ENCODE measurements around the gene COP1. TPM values are rescaled to one million over a fixed set of nuclear protein-coding genes. Genes with fewer than 3 reads are reported as not detected.

COP1 gene
- total and polyA plus RNA-seq, 2 of the 8 experiments (the other 6 are each of a cell fraction or from before 2014, with no cell fraction given): 26.2 to 44.9 TPM

DNA sequence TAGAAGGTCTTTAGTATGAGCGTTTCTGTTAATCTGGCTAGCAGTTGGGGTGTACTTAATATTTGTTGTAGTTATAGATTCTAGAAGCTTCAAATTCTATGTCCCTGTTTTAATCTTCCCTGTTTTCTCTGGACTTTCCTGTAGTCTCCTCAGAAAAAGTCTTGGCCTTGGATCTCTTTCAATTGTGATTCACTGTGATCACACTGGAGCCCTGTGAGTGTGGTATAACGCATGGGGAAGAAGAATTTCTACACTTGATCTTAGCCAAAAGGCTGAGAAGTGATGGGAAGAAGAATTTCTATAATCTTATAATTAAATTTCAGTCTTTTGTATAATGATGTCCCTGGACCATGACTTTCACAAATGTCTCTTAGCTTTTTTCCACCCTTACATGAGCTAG is 36.7 kb upstream of the COP1 start:
- FAIRE-seq (no peak), DNase-seq (ENCODE audit: low read depth in 1 of 2, low spot score in 2 of 2) (no peak)
- Histone ChIP-seq H3K27me3 (replicated peaks in 1 of 4; ENCODE audit: control insufficient read depth in 3 of 4, extremely low read depth in 1 of 4, insufficient read depth in 3 of 4, low read length in 3 of 4) (no peaks in the 10 kb centered on the region), H4K8ac (ENCODE audit: extremely low read depth, insufficient read depth, low read length) (no peak overlapping the region), H2AFZ (ENCODE audit: low read length) (no peak overlapping the region), H3K9ac (replicated peaks in 1 of 4; ENCODE audit: extremely low read depth in 1 of 4, low read depth in 3 of 4, low read length in 3 of 4) (no peak overlapping the region), H2BK15ac (ENCODE audit: low read length) (no peak overlapping the region), H2BK5ac (ENCODE audit: low read depth, low read length) (no peak overlapping the region), H3K4me3 (ENCODE audit: extremely low read depth in 1 of 4, insufficient read depth in 2 of 4, low read depth in 3 of 4, low read length in 4 of 4) (no peak overlapping the region), H3K36me3 (ENCODE audit: control insufficient read depth in 2 of 4, insufficient read depth in 4 of 4, low read length in 3 of 4) (no peaks in the 10 kb centered on the region), H3K23ac (ENCODE audit: insufficient read length) (no peak overlapping the region), H3K4me2 (ENCODE audit: insufficient read depth in 1 of 2, low read depth in 2 of 2, low read length in 2 of 2) (no peak overlapping the region), H4K91ac (replicated peaks; ENCODE audit: insufficient read length, low read length) (no peak overlapping the region), H3K79me2 (ENCODE audit: control insufficient read depth in 1 of 2, insufficient read depth in 2 of 2, low read length in 2 of 2) (no peaks in the 10 kb centered on the region), H3K18ac (ENCODE audit: extremely low read depth, low read length) (no peak overlapping the region), H2BK120ac (replicated peaks; ENCODE audit: low read depth, low read length) (no peak overlapping the region), H3K79me1 (ENCODE audit: low read depth, low read length) (no peaks in the 10 kb centered on the region), H4K5ac (ENCODE audit: insufficient read length, low read depth, low read length) (no peak overlapping the region), H3K9me3 (ENCODE audit: insufficient read depth in 2 of 2, low read depth in 1 of 2, low read length in 1 of 2) (no peaks in the 10 kb centered on the region; a peak in 1 of 4 replicates), H3K23me2 (ENCODE audit: low read depth, low read length) (no peaks in the 10 kb centered on the region), H2BK20ac (ENCODE audit: low read length) (no peak overlapping the region), H4K20me1 (replicated peaks in 1 of 2; ENCODE audit: control insufficient read depth in 1 of 2, insufficient read depth in 2 of 2, low read length in 2 of 2) (no peaks in the 10 kb centered on the region), H3K14ac (ENCODE audit: insufficient read length) (no peak overlapping the region), H3K4me1 (replicated peaks in 1 of 4; ENCODE audit: control insufficient read depth in 3 of 4, insufficient read depth in 4 of 4, low read length in 3 of 4) (0 out of 7 replicates have a peak, but pooled peaks cover 0 to 3% (median 0%) of the 10 kb centered on the region in 4 experiments), H3K4ac (replicated peaks; ENCODE audit: insufficient read length, low read depth, low read length) (no peak overlapping the region), H3K56ac (replicated peaks; ENCODE audit: insufficient read length, low read depth, low read length) (no peak overlapping the region), H3K27ac (ENCODE audit: low read depth, low read length) (no peak overlapping the region), H2AK5ac (ENCODE audit: low read depth, low read length) (no peak overlapping the region), H2BK12ac (ENCODE audit: low read depth, low read length) (no peak overlapping the region)
- ChIA-PET CTCF (ENCODE audit: partially characterized antibody) (interaction anchor here (0.8 kb wide), 1 partner anchor 449 kb away, joined by 3 read pairs; no protein-coding TSS in a partner anchor), POLR2A (ENCODE audit: partially characterized antibody) (interaction anchor here (0.9 to 1.0 kb wide), 2 partner anchors 19 to 36 kb away, joined by 3 to 4 read pairs; no protein-coding TSS in a partner anchor)
- WGBS, 2 experiments (ENCODE audit: extremely low coverage in 1 of 2, insufficient coverage in 1 of 2, insufficient read length in 1 of 2, insufficient replicate concordance in 2 of 2, low coverage in 1 of 2, low lambda C conversion rate in 2 of 2, missing lambda C conversion rate in 1 of 2): 83% methylated on average over 2 of the region's 2 CpGs; no CpG with 5 or more reads in 1 of the 2 experiments
- TF ChIP-seq BACH1 (IDR thresholded peaks at IDR 0.05; ENCODE audit: low read length) (no peak), RXRA (IDR thresholded peaks at IDR 0.05; ENCODE audit: insufficient read depth, low read depth, low read length) (no peak), EZH2 (IDR thresholded peaks at IDR 0.05; ENCODE audit: low read depth, low read length, severe bottlenecking) (no peak), CTBP2 (IDR thresholded peaks at IDR 0.05; ENCODE audit: borderline replicate concordance, insufficient read depth, insufficient read length, low read length) (no peak), BRCA1 (IDR thresholded peaks at IDR 0.05; ENCODE audit: low read depth, low read length) (no peak)
- TF ChIP-seq, protein P1, sequence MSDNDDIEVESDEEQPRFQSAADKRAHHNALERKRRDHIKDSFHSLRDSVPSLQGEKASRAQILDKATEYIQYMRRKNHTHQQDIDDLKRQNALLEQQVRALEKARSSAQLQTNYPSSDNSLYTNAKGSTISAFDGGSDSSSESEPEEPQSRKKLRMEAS (IDR thresholded peaks at IDR 0.05): no peak
- TF ChIP-seq, protein P2, sequence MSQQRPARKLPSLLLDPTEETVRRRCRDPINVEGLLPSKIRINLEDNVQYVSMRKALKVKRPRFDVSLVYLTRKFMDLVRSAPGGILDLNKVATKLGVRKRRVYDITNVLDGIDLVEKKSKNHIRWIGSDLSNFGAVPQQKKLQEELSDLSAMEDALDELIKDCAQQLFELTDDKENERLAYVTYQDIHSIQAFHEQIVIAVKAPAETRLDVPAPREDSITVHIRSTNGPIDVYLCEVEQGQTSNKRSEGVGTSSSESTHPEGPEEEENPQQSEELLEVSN (IDR thresholded peaks at IDR 0.05): no peak
